HEK293T (cell line): ENCODE results near the gene ZFP1.

Experiments used
- CTCF ChIA-PET: fragments of 350-600 bp; formaldehyde crosslinking; extraction: SDS; loops from one replicate; lab custom pipeline; 2021; ENCODE audit warnings: antibody characterized with exemption, inconsistent platforms; lab: Yijun Ruan, JAX
- POLR2A ChIA-PET: fragments of 350-600 bp; formaldehyde crosslinking; extraction: SDS; loops from one replicate; lab custom pipeline; 2020; ENCODE audit warnings: antibody characterized with exemption, inconsistent platforms; lab: Yijun Ruan, JAX
- DNase-seq: peaks from one replicate; pipeline ENCODE4 v3.0.0; 2012; ENCODE audit warnings: mixed read lengths; ENCODE audit errors: extremely low spot score
- ARNT ChIP-seq: fragments of 450-650 bp; IDR thresholded peaks from 2 replicates; pipeline ENCODE4 v1.6.1; 2017; ENCODE audit warnings: mild to moderate bottlenecking
- BHLHE40 ChIP-seq: fragments of 450-650 bp; IDR thresholded peaks from 2 replicates; pipeline ENCODE4 v1.6.1; 2016; ENCODE audit warnings: mild to moderate bottlenecking, moderate library complexity, borderline replicate concordance
- CTBP1 ChIP-seq: fragments of 450-650 bp; IDR thresholded peaks from 2 replicates; pipeline ENCODE4 v1.6.1; 2016; ENCODE audit warnings: borderline replicate concordance
- ELF4 ChIP-seq: fragments of 450-650 bp; IDR thresholded peaks from 2 replicates; pipeline ENCODE4 v1.6.1; 2017; ENCODE audit warnings: antibody characterized with exemption
- FOXA1 ChIP-seq: fragments of 450-650 bp; IDR thresholded peaks from 2 replicates; pipeline ENCODE4 v1.6.1; 2016; ENCODE audit warnings: mild to moderate bottlenecking
- FOXK2 ChIP-seq: fragments of 450-650 bp; IDR thresholded peaks from 2 replicates; pipeline ENCODE4 v1.6.1; 2016; ENCODE audit warnings: mild to moderate bottlenecking
- FOXM1 ChIP-seq: fragments of 450-650 bp; IDR thresholded peaks from 2 replicates; pipeline ENCODE4 v1.6.1; 2017; ENCODE audit warnings: mild to moderate bottlenecking, borderline replicate concordance
- HDGF ChIP-seq: fragments of 450-650 bp; IDR thresholded peaks from 2 replicates; pipeline ENCODE4 v1.6.1; 2017; ENCODE audit warnings: antibody characterized with exemption, borderline replicate concordance
- L3MBTL2 ChIP-seq: fragments of 450-650 bp; conservative IDR thresholded peaks from 2 replicates; pipeline ENCODE4 v1.6.1; 2016; ENCODE audit warnings: mild to moderate bottlenecking
- LEF1 ChIP-seq: fragments of 450-650 bp; IDR thresholded peaks from 2 replicates; pipeline ENCODE4 v1.6.1; 2017; ENCODE audit warnings: mild to moderate bottlenecking, borderline replicate concordance
- NFRKB ChIP-seq: fragments of 450-650 bp; IDR thresholded peaks from 2 replicates; pipeline ENCODE4 v1.6.1; 2016; ENCODE audit warnings: mild to moderate bottlenecking, moderate library complexity
- SP1 ChIP-seq: fragments of 450-650 bp; IDR thresholded peaks from 2 replicates; pipeline ENCODE4 v1.6.1; 2017
- SUZ12 ChIP-seq: fragments of 450-650 bp; IDR thresholded peaks from 2 replicates; pipeline ENCODE4 v1.6.1; 2016; ENCODE audit warnings: mild to moderate bottlenecking
- TARDBP ChIP-seq: fragments of 450-650 bp; IDR thresholded peaks from 2 replicates; pipeline ENCODE4 v1.6.1; 2016
- ZNF384 ChIP-seq: fragments of 450-650 bp; IDR thresholded peaks from 2 replicates; pipeline ENCODE4 v1.6.1; 2016
- TF ChIP-seq, protein P1 (sequence below): fragments of 450-650 bp; IDR thresholded peaks from 2 replicates; pipeline ENCODE4 v1.6.1; 2016

The ZFP1 gene

DNA sequence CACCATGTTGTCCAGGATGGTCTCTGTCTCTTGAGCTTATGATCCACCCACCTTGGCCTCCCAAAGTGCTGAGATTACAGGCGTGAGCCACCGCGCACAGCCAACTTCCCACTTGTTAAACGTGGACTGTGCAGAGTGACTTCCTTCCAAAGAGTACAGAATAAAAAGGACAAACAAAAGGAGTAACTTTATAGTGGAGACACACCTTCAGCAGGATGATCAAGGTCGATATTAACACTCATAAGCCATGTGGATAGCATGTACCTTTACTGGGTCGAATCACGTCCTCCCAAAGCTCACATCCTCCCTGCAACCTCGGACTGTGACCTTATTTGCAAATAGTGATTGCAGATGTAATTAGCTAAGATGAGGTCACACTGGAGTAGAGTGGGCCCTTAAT lies 10.1 kb upstream of the ZFP1 start:
- no peak for DNase-seq
- ChIA-PET POLR2A (no interaction called here), CTCF (no interaction called here)
- TF ChIP-seq ZNF384 (no peak), SP1 (no peak), ELF4 (no peak), FOXM1 (no peak), HDGF (no peak), ARNT (no peak), CTBP1 (no peak), LEF1 (no peak), TARDBP (no peak), BHLHE40 (no peak), NFRKB (no peak), FOXA1 (no peak), FOXK2 (no peak), L3MBTL2 (no peak), SUZ12 (no peak)
- TF ChIP-seq, protein P1, sequence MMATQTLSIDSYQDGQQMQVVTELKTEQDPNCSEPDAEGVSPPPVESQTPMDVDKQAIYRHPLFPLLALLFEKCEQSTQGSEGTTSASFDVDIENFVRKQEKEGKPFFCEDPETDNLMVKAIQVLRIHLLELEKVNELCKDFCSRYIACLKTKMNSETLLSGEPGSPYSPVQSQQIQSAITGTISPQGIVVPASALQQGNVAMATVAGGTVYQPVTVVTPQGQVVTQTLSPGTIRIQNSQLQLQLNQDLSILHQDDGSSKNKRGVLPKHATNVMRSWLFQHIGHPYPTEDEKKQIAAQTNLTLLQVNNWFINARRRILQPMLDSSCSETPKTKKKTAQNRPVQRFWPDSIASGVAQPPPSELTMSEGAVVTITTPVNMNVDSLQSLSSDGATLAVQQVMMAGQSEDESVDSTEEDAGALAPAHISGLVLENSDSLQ: no peak

DNA sequence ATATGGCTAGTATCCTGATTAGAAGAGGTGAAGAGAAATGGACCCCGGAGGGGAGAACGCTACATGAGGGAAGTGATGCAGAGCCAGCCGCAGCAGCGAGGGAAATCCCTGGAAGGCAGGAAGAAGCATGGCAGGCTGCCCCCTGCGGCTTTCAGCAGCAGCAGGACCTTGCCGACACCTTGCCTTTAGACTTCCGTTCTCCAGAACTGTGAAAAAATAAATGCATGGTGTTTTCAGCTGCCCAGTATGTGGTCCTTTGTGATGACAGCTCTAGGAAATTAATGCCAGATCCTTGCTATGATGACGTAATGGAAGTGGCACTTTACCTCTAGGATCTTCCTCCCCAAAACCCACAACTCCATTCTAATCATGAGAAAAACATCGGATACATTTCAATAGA lies 9.7 kb upstream of the ZFP1 start:
- no peak for TF ChIP-seq SP1
- TF ChIP-seq LEF1: no peak
- TF ChIP-seq, protein P1: no peak
- no peak for TF ChIP-seq ARNT
- no peak for TF ChIP-seq ELF4
- TF ChIP-seq SUZ12: no peak
- TF ChIP-seq NFRKB: no peak
- TF ChIP-seq FOXK2: no peak
- TF ChIP-seq L3MBTL2: no peak
- TF ChIP-seq FOXM1: no peak
- no peak for TF ChIP-seq FOXA1
- POLR2A ChIA-PET: no interaction called here
- CTCF ChIA-PET: no interaction called here
- DNase-seq: no peak

DNA sequence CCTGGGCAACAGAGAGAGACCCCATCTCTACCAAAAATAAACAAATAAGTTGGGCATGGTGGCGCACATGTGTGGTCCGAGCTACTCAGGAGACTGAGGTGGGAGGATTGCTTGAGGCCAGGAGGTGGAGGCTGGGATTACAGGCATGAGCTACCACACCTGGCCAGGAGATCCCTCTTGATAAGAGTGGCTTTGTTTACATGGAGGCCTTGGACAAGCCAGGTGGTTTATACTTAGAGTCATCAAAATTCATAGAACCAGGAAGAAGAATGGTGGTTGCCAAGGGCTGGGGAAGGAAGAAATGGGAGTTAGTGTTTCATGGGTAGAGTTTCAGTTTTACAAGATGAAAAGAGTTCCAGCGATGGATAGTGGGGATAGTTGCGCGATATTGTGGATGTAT lies 8.8 kb upstream of the ZFP1 start:
- TF ChIP-seq LEF1 (no peak), CTBP1 (no peak), HDGF (no peak), SUZ12 (no peak), ARNT (no peak), FOXM1 (no peak), L3MBTL2 (no peak), TARDBP (no peak)
- POLR2A ChIA-PET: no interaction called here
- CTCF ChIA-PET: no interaction called here
- no peak for DNase-seq

DNA sequence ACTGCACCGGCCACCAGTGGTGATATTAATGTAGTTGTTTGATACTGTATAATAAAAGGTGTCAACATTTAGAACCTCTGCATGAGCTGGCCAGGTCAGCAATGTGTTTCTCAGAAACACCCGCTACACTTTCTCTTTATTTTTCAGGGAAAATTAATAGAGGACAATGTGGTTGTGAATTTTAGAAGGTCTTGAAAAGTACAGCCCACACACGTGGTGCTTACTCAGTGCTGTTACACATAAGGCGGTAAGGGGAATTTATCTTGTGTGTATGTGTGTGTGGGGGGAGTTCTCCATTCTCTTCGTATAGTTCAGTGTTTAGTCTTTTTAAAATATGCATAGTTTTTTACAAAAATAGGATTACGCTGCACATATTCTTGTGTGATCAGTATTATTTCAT lies 4.4 kb upstream of the ZFP1 start:
- POLR2A ChIA-PET: no interaction called here
- TF ChIP-seq LEF1: no peak
- no peak for TF ChIP-seq ELF4
- no peak for TF ChIP-seq NFRKB
- TF ChIP-seq HDGF: no peak
- TF ChIP-seq FOXA1: no peak
- TF ChIP-seq TARDBP: no peak
- TF ChIP-seq, protein P1: no peak
- TF ChIP-seq SP1: no peak
- no peak for TF ChIP-seq FOXM1
- no peak for TF ChIP-seq BHLHE40
- no peak for TF ChIP-seq CTBP1
- TF ChIP-seq ARNT: no peak
- no peak for TF ChIP-seq ZNF384
- no peak for DNase-seq
- CTCF ChIA-PET: no interaction called here

DNA sequence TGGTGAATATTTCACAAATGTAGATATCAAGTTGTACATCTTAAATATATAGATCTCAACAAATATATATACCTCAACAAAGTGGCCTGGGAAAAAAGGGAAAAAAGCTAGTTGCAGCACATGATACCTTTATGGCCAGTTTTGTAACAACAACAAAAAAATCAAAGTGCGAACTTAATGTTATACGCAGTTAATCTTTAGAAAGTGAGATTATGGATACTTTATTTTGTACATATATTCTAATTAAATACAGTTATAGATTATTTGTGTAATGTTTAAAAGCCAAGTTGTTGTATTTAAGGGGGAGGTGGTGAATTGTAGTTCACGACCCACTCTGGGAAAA lies 385 bp upstream of the ZFP1 start:
- no peak for TF ChIP-seq BHLHE40
- no peak for TF ChIP-seq SUZ12
- TF ChIP-seq SP1: no peak
- no peak for TF ChIP-seq TARDBP
- no peak for TF ChIP-seq FOXM1
- no peak for TF ChIP-seq LEF1
- TF ChIP-seq ELF4: no peak
- no peak for TF ChIP-seq L3MBTL2
- no peak for TF ChIP-seq ZNF384
- TF ChIP-seq NFRKB: no peak
- TF ChIP-seq, protein P1: no peak
- no peak for TF ChIP-seq FOXK2
- TF ChIP-seq CTBP1: no peak
- TF ChIP-seq ARNT: no peak
- DNase-seq: no peak
- ChIA-PET POLR2A (interaction anchor here (1.1 kb wide), 1 partner anchor 163 kb away, joined by 3 read pairs; the partner anchor contains the start of gene WDR59), CTCF (interaction anchor here (0.5 kb wide), 1 partner anchor 1972 kb away, joined by 7 read pairs; no protein-coding TSS in a partner anchor)

DNA sequence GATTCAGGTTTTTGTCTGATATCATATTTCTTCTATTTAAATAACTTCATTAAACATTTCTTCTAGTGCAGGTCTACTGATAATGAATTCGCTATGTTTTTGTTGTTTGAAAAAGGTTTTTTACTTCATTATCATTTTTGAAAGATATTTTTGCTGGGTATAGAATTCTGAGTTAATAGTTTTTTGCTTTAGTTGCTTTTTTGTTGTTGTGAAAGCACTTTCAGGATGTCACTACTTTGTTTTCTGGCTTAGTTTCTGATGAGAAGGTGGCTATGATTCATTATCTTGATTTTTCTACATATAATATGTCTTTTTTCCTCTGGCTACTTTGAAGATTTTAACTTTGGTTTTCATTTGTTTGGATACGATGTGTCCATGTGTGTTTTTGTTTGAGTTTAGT lies 3.5 kb downstream of the ZFP1 start:
- ChIA-PET CTCF (no interaction called here), POLR2A (no interaction called here)
- TF ChIP-seq TARDBP (no peak), ZNF384 (no peak), NFRKB (no peak)
- no peak for DNase-seq
